HG03139 (cell line): ENCODE measurements around the gene SIX2.

ENCODE experiments used
- ATAC-seq: cut with Tn5 transposase; IDR thresholded peaks from one replicate; pipeline ENCODE4 v1.9.1; 2021; ENCODE audit not compliant: unreplicated experiment

SIX2 gene

GRCh38 chr2:45020439-45020838 is 11.2 kb upstream of the SIX2 start:
- ATAC-seq = no peak

GRCh38 chr2:45018023-45018422 is 8.8 kb upstream of the SIX2 start:
- no peak for ATAC-seq

- ATAC-seq = no peak
These were observed 5.6 kb upstream of the SIX2 start for GRCh38 chr2:45014831-45015230.

GRCh38 chr2:45014016-45014702 is 4.9 kb upstream of the SIX2 start:
- ATAC-seq = no peak

GRCh38 chr2:45013229-45014015 is 4.2 kb upstream of the SIX2 start:
- ATAC-seq = no peak

GRCh38 chr2:45012733-45013132 is 3.5 kb upstream of the SIX2 start:
- no peak for ATAC-seq

DNA sequence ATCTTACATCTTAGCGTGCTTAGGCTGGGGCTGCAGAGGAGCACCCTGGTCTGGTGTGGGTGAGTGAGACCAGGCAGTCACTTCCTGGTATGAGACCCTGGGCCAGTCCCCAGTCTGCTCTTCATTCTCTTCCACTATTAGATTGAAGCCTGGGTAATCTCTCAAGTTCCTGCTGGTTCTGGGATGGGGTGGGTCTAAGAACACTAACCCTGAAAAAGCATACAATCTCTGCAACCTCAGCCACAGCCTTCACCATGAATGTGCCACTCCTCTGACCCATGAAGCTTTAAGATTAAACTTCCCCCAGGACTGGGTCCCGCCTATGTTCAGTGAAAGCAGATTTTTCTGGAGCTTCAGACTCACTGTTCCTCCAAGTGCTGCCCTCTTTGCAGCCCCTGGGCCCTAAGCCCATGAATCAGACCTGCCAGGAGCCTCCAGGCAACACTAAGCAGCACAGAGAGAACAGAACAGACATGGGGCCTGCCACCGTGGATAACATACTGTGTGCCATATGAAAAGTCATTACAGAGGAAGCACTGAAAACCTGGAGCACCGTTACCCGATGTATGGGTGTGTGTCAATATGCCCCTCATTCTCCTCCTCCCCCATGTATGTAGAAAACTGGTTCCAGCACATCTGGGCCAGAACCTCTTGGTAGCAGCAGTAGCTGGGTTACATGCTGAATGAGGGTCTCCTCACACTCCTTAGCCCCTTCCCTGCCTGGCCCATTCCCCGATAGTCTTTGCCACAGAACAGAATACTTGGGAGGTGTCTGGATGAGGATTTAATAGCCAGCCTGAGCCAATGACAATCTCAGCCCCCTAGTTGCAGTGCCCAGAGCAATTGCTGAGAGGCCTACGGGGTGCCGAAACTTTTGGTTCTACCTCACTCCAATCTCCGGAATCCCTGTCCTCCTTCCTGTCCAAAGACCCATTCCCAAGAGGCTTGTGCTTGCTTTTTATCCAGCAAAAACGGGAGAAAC is 2.7 kb upstream of the SIX2 start:
- no peak for ATAC-seq

- ATAC-seq = no peak
These were observed 1.9 kb upstream of the SIX2 start for GRCh38 chr2:45011121-45011520.

- no peak for ATAC-seq
These were observed 1.4 kb upstream of the SIX2 start for GRCh38 chr2:45010702-45011012.

DNA sequence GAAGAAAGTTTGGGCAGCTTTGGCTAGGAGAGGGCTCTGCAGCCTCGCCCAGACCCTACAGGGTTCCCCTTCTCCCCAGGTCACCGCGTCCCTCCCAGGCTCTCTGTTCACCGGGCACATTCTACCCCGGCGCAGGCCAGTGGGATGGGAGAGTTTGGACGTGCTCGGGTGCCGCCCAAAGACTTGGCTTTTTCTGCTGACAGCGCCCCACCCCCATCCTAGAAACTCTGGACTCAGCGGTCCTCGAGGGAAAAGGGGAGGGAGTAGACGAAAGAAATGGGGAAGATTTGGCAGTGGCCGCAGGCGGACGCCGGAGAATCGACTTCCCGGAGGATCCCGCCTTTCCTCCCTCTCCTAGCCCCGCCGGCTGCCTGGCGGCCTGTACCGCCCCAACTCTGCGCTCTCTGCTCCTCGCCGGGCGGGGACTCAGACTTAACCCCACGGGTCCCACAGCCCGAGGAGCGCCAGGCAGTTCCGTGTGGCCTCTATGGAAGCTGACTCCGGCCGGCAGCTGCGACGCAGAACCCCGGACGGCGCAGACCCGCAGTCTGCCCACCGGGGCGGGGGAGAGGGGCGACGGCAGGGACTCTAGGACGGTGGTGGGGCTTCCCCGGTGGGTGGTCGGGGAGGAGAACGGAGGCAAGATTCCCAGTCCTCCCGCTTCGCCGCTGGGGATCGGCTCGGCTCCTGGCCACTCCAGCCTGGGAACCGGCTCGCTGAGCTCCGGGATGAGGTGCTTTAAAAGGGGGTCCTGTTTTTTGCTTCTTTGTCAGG is 863 bp upstream of the SIX2 start:
- no peak for ATAC-seq

GRCh38 chr2:45008296-45009129 is 739 bp downstream of the SIX2 start:
- no peak for ATAC-seq

DNA sequence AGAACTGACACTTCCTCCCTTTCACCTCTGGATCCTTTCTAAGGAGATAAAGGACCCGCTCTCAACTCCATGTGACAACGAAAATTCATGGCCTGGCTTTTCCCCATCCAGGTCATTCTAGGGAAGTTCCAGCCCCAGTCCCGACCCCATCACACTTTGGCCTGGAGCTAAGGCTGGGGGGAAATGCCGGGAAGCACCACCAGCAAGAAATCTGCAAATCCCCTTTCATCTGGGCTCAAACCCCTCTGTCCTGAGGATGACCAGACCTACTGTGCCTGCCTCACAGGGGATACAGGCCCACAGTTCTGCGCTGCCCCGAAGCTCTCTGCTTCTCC is 1.3 kb downstream of the SIX2 start:
- ATAC-seq = no peak

DNA sequence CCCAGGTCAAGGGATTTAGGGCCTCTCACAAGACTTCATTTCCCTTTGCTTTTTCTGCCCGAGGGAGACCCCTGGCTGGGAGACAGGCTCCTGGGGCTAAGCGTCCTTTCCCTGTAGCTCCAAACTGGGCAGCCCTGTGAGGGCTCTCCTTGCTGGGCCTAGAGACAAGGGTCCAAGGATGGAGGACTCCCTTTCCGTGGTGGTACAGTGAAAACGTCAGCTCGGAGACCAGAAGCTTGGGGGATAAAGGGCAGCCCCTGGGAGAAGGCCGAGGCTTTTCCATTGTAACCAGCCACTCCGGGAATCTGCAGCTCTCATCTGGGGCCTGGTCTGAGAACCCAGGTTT is 2.3 kb downstream of the SIX2 start:
- ATAC-seq = no peak

DNA sequence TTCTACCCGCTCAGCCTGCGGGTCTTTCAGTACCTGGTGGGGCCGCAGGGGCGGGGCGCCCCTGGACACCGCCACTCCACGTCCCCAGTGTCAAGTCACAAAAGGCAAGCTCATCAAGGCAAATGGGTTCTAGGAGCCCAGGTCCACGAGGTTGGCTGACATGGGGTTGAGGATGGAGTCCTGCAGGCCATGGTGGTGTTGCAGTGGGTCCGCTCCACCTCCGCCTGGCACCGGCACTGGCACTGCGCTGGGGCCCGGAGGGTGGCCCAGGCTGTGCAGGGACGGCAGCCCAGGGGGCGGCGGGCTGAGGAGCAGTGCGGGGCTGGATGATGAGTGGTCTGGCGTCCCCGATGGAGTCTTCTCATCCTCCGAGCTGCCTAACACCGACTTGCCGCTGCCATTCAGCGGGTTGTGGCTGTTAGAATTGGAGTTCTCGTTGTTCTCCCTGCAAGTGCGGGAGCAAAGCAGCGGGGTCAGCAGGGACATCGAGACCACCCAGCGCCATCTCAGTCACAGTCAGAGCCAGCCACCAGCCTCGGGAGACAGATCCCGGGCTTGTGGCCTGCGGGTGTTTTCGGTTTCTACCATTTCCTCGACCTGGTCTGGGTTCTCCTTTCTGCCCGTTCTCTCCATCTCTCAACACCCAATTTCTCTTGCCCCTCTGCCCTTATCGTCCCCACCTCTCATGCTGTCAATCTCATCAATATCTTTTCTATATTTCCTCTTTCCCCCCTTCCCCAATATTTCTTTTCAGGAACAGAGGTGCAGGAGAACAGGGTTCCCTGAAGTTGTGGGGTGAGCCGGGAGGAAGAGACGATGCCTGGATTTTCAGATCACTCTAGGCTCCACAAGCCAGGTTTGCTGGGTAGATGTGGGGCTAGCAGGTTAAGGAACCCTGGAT is 3.0 kb downstream of the SIX2 start:
- no peak for ATAC-seq

DNA sequence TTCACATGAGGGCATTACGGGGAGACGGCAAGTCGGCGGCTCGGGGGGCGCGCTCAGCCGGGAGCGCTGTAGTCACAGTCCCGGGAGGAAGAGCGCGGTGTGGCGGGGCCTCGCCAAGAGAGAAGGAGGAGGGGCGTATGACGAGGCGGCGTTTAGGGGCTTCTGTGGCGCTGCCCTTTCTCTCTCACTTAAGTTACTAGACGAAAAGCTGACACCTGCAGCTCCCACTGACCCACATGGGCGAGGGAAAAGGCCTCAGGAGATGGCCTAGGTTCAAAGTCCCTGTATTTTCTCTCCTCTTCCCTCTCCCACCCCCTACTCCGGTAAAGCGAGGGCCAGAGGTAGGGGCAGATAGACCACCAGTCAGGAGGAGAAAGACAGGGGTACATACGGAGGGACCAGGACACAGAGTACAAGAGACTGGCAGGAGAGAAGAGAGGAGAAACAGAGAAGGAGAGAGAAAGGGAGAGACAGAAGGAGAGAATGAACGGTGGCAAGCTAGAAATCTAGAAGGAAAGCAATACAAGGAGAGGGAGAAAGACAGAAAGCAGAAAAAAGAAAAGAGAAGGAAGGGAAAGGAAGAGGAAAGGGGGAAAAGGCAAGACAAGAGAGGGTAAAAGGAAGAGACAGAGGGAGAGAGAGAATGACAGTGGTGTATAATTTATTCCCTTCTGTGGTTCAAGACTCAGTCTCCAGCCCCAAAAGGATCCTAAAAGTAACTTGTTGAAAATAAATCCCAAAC is 3.8 kb downstream of the SIX2 start:
- no peak for ATAC-seq

DNA sequence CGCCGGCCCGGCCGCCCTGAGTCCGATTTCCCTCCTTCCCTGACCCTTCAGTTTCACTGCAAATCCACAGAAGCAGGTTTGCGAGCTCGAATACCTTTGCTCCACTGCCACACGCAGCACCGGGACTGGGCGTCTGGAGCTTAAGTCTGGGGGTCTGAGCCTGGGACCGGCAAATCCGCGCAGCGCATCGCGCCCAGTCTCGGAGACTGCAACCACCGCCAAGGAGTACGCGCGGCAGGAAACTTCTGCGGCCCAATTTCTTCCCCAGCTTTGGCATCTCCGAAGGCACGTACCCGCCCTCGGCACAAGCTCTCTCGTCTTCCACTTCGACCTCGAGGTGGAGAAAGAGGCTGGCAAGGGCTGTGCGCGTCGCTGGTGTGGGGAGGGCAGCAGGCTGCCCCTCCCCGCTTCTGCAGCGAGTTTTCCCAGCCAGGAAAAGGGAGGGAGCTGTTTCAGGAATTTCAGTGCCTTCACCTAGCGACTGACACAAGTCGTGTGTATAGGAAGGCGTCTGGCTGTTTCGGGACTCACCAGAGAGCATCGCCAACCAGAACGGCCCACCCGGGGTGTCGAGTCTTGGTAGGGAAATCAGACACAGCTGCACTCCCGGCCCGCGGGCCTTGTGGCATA is 4.6 kb downstream of the SIX2 start:
- no peak for ATAC-seq

DNA sequence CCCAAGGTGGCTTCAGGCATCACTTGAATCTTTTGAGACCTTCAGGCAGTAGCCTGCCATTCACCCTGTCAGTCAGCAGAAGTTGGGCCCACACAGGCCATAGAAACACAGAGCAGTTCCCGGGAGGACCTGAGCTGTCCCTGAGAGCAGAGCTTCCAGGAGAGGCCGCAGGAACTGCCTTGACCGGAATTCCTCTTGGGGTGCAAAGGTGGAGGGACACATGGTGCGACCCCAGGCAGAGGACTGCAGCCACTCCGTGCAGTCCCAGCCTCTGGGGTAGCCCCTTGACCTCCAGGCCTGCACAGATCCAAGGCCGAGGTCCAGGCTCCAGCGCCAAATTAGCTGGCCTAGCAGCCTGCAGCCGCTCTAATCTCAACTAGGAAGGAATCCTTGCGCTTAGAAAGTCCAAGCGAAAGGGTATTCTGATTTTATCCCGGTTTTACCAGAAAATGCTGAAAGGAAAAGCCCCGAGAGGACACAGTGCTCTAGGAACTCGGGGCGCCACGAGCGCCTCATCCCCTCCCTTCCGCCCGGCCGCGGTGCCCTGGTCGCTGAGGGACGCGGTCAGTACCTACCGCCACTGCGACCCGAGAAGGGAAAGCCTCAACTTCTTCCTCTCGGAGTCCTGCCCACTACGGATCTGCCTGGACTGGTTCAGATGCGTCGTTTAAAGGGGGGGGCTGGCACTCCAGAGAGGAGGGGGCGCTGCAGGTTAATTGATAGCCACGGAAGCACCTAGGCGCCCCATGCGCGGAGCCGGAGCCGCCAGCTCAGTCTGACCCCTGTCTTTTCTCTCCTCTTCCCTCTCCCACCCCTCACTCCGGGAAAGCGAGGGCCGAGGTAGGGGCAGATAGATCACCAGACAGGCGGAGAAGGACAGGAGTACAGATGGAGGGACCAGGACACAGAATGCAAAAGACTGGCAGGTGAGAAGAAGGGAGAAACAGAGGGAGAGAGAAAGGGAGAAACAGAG is 5.4 kb downstream of the SIX2 start:
- ATAC-seq = no peak
